H1 (cell line): ENCODE data around the gene BMAL2. TPM values are rescaled to one million over a fixed set of nuclear protein-coding genes. Genes with fewer than 3 reads are reported as not detected.

Experiments used
- BCL11A ChIP-seq, 2 experiments: IDR thresholded peaks; one replicate each; pipeline ENCODE4 v1.6.1; 2011; ENCODE audit warnings: low read depth in 2 of 2, low read length in 2 of 2, mild to moderate bottlenecking in 2 of 2
- GABPA ChIP-seq: IDR thresholded peaks from 2 replicates; pipeline ENCODE4 v1.6.1; 2011; ENCODE audit warnings: mild to moderate bottlenecking, low read length, moderate library complexity, borderline replicate concordance; ENCODE audit not compliant: insufficient read depth
- JUND ChIP-seq: IDR thresholded peaks from 2 replicates; pipeline ENCODE4 v1.6.1; 2011; ENCODE audit warnings: mild to moderate bottlenecking, improper control_type of control experiment, low read length
- MAFK ChIP-seq: IDR thresholded peaks from 2 replicates; pipeline ENCODE4 v1.6.1; 2012; ENCODE audit warnings: low read depth, mild to moderate bottlenecking, improper control_type of control experiment, low read length
- POU5F1 ChIP-seq: IDR thresholded peaks from 2 replicates; pipeline ENCODE4 v1.6.1; 2011; ENCODE audit warnings: low read depth, mild to moderate bottlenecking, low read length, moderate library complexity
- RFX5 ChIP-seq: IDR thresholded peaks from 2 replicates; pipeline ENCODE4 v1.6.1; 2011; ENCODE audit warnings: low read depth, low read length, improper control_type of control experiment, borderline replicate concordance
- SAP30 ChIP-seq: fragments of 300-600 bp; sonication (generic); IDR thresholded peaks from 2 replicates; pipeline ENCODE4 v1.7.1; 2012; ENCODE audit warnings: low read length, moderate library complexity, mild to moderate bottlenecking, inconsistent platforms; ENCODE audit not compliant: insufficient read depth, insufficient replicate concordance
- SIX5 ChIP-seq: IDR thresholded peaks from 2 replicates; pipeline ENCODE4 v1.6.1; 2011; ENCODE audit warnings: mild to moderate bottlenecking, low read depth, low read length
- TAF1 ChIP-seq: IDR thresholded peaks from 2 replicates; pipeline ENCODE4 v1.6.1; 2011; ENCODE audit warnings: mild to moderate bottlenecking, low read depth, low read length
- USF2 ChIP-seq: IDR thresholded peaks from 2 replicates; pipeline ENCODE4 v1.6.1; 2011; ENCODE audit warnings: low read length, improper control_type of control experiment
- polyA plus RNA-seq, 7 experiments: library from polyadenylated mRNA; depleted of rRNA in 3 of 7; stranded (reverse) in 5 of 7; unstranded in 2 of 7; fragments of >200 nt in 5 of 7; fragments of 200-250 nt in 2 of 7; gene quantifications; 1 replicate in 5 of 7; 2 replicates in 1 of 7; 4 replicates in 1 of 7; pipeline versions ENCODE4 v1.2.1 to v1.2.3, GENCODE V29; 2011 to 2013; ENCODE audit warnings: missing spikeins in 2 of 7, mixed read lengths in 2 of 7
- total RNA-seq: library from RNA; stranded (reverse); fragmentation: NEBNext Ultra II Directional; extraction: Animal tissue kit (Norgen Biotek cat#: 25700); gene quantifications from 2 replicates; pipeline ENCODE4 v1.2.1, GENCODE V29; 2021

Gene BMAL2
- total and polyA plus RNA-seq, 2 of the 8 experiments (the other 6 are each of a cell fraction or from before 2014, with no cell fraction given), result 3.2 to 20.6 TPM

GRCh38 chr12:27324530-27324929 lies 8.1 kb upstream of the BMAL2 start (continued):
- TF ChIP-seq USF2, result no peak
- no peak for TF ChIP-seq JUND
- TF ChIP-seq GABPA, result no peak
- TF ChIP-seq BCL11A (IDR thresholded peaks at IDR 0.05; ENCODE audit: low read depth in 2 of 2, low read length in 2 of 2), result no peak
- TF ChIP-seq RFX5, result no peak
- no peak for TF ChIP-seq SIX5
- TF ChIP-seq TAF1, result no peak
- no peak for TF ChIP-seq MAFK
- no peak for TF ChIP-seq SAP30
- no peak for TF ChIP-seq POU5F1
